ENCODE results near the gene PSMD4.
A peak's percentile ranks its signal among the peaks of the same experiment; 100 is the strongest.

Gene PSMD4

DNA sequence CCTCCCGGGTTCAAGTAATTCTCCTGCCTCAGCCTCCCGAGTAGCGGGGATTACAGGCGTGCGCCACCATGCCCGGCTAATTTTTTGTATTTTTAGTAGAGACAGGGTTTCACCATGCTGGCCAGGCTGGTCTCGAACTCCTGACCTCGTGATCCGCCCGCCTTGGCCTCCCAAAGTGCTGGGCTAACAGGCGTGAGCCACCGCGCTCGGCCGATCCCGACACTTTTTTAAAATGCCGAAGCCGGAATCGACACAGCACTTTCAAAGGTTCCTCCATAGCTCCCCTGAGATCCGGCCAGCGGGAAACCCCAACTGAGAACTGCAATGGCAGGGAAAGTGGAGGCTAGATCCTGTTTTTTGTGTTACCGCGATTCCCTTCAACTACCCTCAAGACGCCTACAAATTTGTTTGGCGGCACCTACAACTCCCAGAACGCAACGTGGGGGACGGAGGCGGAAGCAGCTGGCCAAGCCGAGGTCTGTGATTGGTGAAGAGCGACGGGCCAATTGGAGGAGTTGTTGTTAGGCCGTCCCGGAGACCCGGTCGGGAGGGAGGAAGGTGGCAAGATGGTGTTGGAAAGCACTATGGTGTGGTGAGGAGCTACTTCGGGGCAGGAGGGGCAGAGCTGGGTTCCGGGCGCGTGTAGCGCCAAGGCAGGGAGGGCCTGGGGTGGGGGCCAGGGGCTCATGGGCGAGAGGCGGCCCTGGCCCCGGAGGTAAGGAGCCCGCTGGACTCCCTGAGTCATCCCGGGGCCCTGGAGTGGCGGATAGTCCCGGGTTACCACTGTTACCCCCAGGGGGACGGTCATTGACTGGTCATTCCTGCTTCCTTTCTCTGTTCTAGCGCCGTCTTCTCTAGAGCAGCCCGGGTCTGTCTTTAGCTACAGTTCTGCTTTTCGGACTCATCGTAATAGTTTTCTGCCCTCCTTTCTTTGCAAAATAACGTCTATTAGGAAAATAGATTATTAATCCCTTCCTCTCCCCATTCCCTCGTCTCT lies at the start of gene PSMD4:
PSMD4 (plus strand) TSS at position 518 of the 997 bp plus-strand sequence; CDS start at position 567, 49 bp downstream.
- TF ChIP-seq CREB1 (IDR thresholded peaks at IDR 0.05; ENCODE audit: low read depth): no peak; the same call in 1 of the 2 replicates
- no peak for TF ChIP-seq TEAD4 (IDR thresholded peaks at IDR 0.05)
- TF ChIP-seq TCF12 (IDR thresholded peaks at IDR 0.05; ENCODE audit: low read depth): peak; percentile 58; the same call in 1 of the 2 replicates
- TF ChIP-seq NFIC (IDR thresholded peaks at IDR 0.05): no peak
- TF ChIP-seq EP300 (IDR thresholded peaks at IDR 0.05; ENCODE audit: borderline replicate concordance): peak; percentile 13; the same call in 1 of the 2 replicates
- peak; percentile 86 for TF ChIP-seq YY1 (IDR thresholded peaks at IDR 0.05; ENCODE audit: low read depth)
- TF ChIP-seq RAD21 (IDR thresholded peaks at IDR 0.05; ENCODE audit: low read depth): no peak
- no peak for TF ChIP-seq FOXM1 (IDR thresholded peaks at IDR 0.05; ENCODE audit: borderline replicate concordance, low read depth)
- no peak for TF ChIP-seq ZBTB7A (IDR thresholded peaks at IDR 0.05; ENCODE audit: low read depth)
- TF ChIP-seq, protein P1, sequence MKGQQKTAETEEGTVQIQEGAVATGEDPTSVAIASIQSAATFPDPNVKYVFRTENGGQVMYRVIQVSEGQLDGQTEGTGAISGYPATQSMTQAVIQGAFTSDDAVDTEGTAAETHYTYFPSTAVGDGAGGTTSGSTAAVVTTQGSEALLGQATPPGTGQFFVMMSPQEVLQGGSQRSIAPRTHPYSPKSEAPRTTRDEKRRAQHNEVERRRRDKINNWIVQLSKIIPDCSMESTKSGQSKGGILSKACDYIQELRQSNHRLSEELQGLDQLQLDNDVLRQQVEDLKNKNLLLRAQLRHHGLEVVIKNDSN (IDR thresholded peaks at IDR 0.05): peak; percentile 75
- TF ChIP-seq EGR1 (IDR thresholded peaks at IDR 0.05): peak; percentile 54; the same call in 1 of the 2 replicates
- TF ChIP-seq, protein P2, sequence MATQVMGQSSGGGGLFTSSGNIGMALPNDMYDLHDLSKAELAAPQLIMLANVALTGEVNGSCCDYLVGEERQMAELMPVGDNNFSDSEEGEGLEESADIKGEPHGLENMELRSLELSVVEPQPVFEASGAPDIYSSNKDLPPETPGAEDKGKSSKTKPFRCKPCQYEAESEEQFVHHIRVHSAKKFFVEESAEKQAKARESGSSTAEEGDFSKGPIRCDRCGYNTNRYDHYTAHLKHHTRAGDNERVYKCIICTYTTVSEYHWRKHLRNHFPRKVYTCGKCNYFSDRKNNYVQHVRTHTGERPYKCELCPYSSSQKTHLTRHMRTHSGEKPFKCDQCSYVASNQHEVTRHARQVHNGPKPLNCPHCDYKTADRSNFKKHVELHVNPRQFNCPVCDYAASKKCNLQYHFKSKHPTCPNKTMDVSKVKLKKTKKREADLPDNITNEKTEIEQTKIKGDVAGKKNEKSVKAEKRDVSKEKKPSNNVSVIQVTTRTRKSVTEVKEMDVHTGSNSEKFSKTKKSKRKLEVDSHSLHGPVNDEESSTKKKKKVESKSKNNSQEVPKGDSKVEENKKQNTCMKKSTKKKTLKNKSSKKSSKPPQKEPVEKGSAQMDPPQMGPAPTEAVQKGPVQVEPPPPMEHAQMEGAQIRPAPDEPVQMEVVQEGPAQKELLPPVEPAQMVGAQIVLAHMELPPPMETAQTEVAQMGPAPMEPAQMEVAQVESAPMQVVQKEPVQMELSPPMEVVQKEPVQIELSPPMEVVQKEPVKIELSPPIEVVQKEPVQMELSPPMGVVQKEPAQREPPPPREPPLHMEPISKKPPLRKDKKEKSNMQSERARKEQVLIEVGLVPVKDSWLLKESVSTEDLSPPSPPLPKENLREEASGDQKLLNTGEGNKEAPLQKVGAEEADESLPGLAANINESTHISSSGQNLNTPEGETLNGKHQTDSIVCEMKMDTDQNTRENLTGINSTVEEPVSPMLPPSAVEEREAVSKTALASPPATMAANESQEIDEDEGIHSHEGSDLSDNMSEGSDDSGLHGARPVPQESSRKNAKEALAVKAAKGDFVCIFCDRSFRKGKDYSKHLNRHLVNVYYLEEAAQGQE (IDR thresholded peaks at IDR 0.05; ENCODE audit: low read depth): no peak
- TF ChIP-seq, protein P3, sequence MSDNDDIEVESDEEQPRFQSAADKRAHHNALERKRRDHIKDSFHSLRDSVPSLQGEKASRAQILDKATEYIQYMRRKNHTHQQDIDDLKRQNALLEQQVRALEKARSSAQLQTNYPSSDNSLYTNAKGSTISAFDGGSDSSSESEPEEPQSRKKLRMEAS (IDR thresholded peaks at IDR 0.05): peak; percentile 67
- TF ChIP-seq CEBPB (IDR thresholded peaks at IDR 0.05): no peak
- TF ChIP-seq TAF1 (IDR thresholded peaks at IDR 0.05; ENCODE audit: low read depth): peak; percentile 90

DNA sequence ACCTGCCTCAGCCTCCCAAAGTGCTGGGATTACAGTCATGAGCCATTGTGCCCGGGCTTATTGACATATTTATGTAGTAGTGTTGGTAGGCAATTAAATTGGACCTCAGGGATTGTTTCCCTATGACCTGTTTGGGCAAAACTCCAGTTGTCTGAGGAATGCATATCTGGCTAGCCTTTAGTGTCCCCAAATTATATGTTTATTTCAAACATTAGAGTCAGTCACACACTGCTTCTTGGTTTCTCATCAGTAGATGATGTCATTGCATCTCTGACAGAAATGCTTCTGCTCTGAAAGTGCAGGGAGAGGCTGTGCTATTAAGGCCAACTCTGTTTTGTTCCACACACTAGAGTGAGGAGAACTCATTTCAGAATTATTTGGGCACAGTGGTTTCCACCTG lies 43.7 kb upstream of the PSMD4 start:
- TF ChIP-seq TAF1 (IDR thresholded peaks at IDR 0.05; ENCODE audit: low read depth) (no peak), TCF12 (IDR thresholded peaks at IDR 0.05; ENCODE audit: low read depth) (no peak), CEBPB (IDR thresholded peaks at IDR 0.05) (no peak), FOXM1 (IDR thresholded peaks at IDR 0.05; ENCODE audit: borderline replicate concordance, low read depth) (no peak), EGR1 (IDR thresholded peaks at IDR 0.05) (no peak), NFIC (IDR thresholded peaks at IDR 0.05) (no peak), RAD21 (IDR thresholded peaks at IDR 0.05; ENCODE audit: low read depth) (no peak)
- TF ChIP-seq, protein P1 (IDR thresholded peaks at IDR 0.05): no peak
- TF ChIP-seq, protein P3 (IDR thresholded peaks at IDR 0.05): no peak

DNA sequence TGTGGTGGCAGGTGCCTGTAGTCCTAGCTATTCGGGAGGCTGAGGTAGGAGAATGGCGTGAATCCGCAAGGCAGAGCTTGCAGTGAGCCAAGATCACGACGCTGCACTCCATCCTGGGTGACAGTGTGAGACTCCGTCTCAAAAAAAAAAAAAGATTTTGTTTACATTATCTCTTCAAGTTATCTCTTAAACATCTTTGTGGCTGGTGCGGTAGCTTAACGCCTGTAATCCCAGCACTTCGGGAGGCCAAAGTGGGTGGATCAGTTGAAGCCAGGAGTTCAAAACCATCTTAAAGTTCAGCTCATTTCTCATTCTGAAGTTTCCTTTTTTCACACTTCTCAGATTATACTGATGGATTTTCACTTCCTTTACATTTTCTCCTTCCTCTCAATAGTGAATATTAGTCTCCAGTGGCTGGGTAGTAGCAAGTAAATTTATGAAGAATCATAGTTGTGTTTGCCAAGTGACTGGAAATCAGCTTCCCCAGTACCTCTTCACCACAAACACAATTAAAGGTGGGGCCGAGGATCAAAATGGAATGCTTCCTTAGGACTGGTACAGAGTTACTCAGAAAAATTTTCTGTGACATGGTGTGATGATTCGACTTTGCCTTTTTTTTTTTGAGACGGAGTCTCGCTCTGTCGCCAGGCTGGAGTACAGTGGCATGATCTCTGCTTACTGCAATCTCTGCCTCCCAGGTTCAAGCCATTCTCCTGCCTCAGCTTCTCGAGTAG lies 42.4 kb upstream of the PSMD4 start:
- TF ChIP-seq RAD21 (IDR thresholded peaks at IDR 0.05; ENCODE audit: low read depth) (no peak), EP300 (IDR thresholded peaks at IDR 0.05; ENCODE audit: borderline replicate concordance) (no peak)

DNA sequence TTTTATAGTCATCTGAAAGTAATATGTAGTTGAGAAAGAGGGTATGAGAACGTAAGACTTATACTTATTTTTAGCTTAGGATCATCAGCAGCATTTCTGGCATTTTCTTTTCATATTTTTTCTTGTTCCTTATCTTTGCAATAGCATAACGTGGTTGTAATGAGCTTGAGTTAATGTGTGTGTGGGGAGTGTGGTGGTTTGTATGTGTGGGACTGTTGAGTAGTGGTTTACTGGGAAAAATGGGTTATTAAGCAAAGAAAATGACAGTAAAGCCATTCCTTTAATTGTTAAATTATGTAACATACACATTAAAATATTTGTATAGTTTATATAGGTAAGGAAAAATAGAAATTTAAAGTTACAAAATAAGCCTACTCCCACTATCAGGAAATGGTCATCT lies 41.0 kb upstream of the PSMD4 start:
- no peak for TF ChIP-seq YY1 (IDR thresholded peaks at IDR 0.05; ENCODE audit: low read depth)
- TF ChIP-seq FOXM1 (IDR thresholded peaks at IDR 0.05; ENCODE audit: borderline replicate concordance, low read depth): no peak
- TF ChIP-seq CEBPB (IDR thresholded peaks at IDR 0.05): no peak
- no peak for TF ChIP-seq NFIC (IDR thresholded peaks at IDR 0.05)
- TF ChIP-seq, protein P3 (IDR thresholded peaks at IDR 0.05): no peak
- TF ChIP-seq, protein P2 (IDR thresholded peaks at IDR 0.05; ENCODE audit: low read depth): no peak
- no peak for TF ChIP-seq EP300 (IDR thresholded peaks at IDR 0.05; ENCODE audit: borderline replicate concordance)
- TF ChIP-seq, protein P1 (IDR thresholded peaks at IDR 0.05): no peak
- no peak for TF ChIP-seq ZBTB7A (IDR thresholded peaks at IDR 0.05; ENCODE audit: low read depth)
- no peak for TF ChIP-seq TAF1 (IDR thresholded peaks at IDR 0.05; ENCODE audit: low read depth)

Measured in Ishikawa (cell line).